Retinal pigment epithelial cell (primary cell): ENCODE data around the gene TNS3.

ENCODE experiments used
- DNase-seq: peaks from one replicate; pipeline ENCODE4 v3.0.0-alpha.2; 2010; ENCODE audit warnings: low read depth
- H3K4me3 ChIP-seq: 2 replicates; pipeline ENCODE4 v1.5.1; 2011; ENCODE audit warnings: mild to moderate bottlenecking, low read length, control low read depth, moderate library complexity
- TF ChIP-seq, protein P1 (sequence below): conservative IDR thresholded peaks from 2 replicates; pipeline ENCODE4 v1.5.1; 2011; ENCODE audit warnings: low read depth, low read length, control low read depth, inconsistent platforms

The TNS3 gene

GRCh38 chr7:47573758-47574481, 8.0 kb downstream of the TNS3 start:
- TF ChIP-seq, protein P1, sequence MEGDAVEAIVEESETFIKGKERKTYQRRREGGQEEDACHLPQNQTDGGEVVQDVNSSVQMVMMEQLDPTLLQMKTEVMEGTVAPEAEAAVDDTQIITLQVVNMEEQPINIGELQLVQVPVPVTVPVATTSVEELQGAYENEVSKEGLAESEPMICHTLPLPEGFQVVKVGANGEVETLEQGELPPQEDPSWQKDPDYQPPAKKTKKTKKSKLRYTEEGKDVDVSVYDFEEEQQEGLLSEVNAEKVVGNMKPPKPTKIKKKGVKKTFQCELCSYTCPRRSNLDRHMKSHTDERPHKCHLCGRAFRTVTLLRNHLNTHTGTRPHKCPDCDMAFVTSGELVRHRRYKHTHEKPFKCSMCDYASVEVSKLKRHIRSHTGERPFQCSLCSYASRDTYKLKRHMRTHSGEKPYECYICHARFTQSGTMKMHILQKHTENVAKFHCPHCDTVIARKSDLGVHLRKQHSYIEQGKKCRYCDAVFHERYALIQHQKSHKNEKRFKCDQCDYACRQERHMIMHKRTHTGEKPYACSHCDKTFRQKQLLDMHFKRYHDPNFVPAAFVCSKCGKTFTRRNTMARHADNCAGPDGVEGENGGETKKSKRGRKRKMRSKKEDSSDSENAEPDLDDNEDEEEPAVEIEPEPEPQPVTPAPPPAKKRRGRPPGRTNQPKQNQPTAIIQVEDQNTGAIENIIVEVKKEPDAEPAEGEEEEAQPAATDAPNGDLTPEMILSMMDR = no peak
- DNase-seq = no peak
- H3K4me3 ChIP-seq = no peak overlapping the region

DNA sequence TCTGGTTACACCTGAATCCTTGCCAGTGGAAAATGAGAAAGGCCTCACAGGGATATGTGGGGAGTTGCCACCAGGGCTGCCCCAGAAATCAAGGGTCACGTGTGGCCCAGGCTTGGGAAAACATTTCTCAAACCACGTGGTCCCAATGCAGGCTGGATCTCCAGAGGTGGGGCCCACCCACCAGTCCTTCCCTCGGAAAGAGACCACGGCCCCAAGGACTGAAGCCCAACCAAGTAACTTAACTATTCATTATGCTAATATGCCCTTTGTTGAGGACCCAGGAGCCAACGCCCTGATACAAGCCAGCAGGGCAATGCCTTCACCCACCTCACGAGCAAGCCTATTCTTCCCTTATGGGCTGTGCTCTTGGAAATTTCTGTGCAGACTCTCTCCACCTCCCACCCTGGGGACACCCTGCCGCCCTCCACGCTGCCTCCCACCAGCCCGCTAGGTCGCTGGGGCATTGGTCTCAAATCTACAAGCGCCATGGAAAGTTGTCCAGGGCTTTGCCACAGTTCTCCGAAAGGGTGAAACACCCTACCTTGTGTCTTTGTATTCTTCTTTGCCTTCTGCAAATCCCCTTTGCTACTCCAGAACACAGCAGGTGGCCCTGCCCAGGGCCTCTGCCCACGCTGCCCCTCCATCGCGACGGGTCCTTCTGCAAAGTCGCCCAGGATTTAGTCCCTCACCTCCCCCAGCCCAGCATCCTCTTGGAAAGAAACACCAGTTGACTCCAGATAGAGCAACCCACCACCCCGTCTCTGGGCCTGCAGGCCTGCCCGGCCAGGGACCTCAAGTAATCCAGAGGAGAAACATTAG, 8.8 kb downstream of the TNS3 start:
- no peak for DNase-seq
- TF ChIP-seq, protein P1 = no peak
- no peak overlapping the region for H3K4me3 ChIP-seq

DNA sequence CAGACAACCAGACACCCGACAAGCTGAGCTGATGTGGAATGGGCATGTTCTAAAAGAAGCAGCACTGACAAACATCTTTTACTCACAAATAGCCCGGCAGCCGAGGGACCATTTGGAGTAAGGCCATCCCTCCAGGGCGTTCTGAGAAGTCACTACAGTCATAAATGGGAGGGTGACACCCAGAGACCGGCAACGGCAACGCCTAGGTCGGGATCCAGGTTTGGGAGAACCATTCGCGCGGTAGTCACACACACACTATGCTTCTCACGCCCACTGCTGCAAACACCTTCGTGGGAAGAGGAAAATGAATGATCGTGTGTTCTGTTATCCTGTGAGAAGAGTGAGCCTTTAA, 9.8 kb downstream of the TNS3 start:
- H3K4me3 ChIP-seq = no peak overlapping the region
- DNase-seq = no peak
- TF ChIP-seq, protein P1 = no peak

DNA sequence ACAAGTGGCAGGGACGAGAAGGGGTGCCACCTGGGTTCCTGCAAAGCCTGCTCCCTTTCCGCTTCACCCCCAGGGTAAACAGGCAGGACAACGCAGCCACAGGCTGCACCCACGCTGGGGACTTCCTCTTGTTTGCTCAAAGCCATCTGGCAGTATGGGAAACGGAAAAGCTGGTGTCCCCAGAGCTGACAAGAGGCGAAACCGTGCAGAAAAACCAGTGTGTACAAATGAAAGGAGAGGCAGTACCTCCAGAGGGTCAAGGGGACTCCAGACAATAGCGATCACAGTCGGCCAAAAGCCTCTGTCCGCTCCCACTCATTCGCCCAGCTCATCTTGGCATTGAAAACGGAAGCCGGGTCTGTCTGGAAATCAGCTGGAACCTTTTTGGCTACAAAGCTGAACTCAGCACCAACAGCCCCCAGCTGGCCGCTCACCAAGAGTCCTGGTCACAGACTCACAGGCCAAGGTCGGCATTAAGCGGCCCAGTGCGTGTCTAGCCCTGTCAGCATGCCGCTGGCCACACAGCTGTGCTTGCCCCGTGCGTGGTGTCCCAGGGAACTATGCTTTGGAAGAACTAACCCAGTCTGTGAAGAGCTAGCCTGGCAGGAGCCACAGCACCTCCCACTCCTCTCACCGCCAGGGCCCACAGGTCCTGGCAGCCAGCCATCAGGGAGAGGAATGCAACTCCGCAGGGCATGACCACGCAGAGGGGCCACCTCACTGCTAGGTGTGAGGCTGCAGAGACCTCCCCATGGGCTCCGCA, 10.4 kb downstream of the TNS3 start:
- no peak overlapping the region for H3K4me3 ChIP-seq
- DNase-seq = peak; percentile 89
- TF ChIP-seq, protein P1 = no peak

GRCh38 chr7:47570649-47571050, 11.3 kb downstream of the TNS3 start:
- TF ChIP-seq, protein P1 = no peak
- no peak overlapping the region for H3K4me3 ChIP-seq

DNA sequence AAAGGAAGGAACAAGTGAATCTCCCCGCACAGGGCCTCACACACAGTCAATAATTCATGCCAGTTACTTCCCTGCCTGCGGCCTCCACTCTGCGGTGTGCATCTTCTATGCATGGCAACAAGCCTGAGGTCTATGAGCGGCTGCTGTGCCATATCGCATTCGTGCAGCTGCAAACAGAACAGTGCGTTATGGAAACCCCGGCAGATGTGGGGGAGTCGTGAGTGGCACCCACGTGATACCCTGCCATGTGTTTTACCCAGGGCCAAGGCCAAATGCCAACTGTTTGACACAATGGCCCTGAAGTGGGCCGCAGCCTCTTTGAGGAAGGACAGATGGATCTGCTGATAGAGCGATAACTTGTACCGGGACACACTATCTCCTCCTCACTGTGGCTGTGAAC, 13.4 kb downstream of the TNS3 start:
- DNase-seq = no peak
- TF ChIP-seq, protein P1 = no peak
- no peak overlapping the region for H3K4me3 ChIP-seq

More at GRCh38 chr7:47570649-47571050, 11.3 kb downstream of the TNS3 start:
- DNase-seq = peak; percentile 82
